GM18526 (cell line): ENCODE results near the gene NDST1.

ENCODE experiments used
- POLR2A ChIP-seq: IDR thresholded peaks from 3 replicates; pipeline ENCODE4 v1.6.1; 2011; ENCODE audit not compliant: insufficient read length; ENCODE audit errors: extremely low read depth

The NDST1 gene

DNA sequence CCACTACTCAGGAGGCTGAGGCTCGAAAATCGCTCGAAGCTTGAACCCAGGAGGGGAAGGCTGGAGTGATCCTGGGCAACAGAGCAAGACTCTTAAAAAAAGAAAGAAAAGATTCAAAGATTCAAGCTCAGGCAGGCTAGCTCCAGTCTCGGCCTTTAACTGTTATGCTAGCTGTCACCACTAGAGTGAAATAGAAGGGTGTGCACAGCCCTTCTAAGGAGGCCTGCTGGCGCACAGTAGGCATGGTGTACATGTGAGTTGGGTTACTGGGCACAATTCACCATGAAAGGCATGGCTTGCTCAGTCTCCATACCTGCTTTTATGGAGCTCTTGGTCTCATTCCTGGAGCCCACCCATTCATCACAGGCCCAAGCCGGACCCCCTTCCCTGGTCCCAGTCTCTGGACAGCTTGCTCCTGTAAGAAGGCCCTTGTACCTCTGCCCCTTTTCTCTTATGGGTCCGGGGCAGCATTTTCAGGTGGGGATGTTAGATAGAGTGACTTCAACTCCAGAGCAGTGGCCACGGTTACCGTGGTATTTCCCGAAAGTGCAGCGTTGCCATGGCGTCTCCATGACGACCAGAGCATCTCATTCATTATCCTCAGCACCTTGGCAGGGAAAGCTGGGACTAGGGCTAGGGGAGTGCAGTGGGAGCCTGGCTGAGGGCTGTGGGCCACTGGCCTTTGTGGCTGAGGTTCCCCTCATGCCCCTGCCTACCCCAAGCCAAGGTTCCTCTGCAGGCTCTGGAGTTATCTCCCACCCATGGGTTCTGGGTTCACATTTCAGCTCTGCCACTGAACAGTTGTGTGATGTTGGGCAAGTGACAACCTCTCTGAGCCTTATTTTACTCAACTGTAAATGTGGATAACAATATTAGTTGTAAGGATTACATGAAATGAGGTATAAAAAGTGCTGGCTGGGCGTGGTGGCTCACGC is 5.7 kb downstream of the NDST1 start:
- no peak for TF ChIP-seq POLR2A

DNA sequence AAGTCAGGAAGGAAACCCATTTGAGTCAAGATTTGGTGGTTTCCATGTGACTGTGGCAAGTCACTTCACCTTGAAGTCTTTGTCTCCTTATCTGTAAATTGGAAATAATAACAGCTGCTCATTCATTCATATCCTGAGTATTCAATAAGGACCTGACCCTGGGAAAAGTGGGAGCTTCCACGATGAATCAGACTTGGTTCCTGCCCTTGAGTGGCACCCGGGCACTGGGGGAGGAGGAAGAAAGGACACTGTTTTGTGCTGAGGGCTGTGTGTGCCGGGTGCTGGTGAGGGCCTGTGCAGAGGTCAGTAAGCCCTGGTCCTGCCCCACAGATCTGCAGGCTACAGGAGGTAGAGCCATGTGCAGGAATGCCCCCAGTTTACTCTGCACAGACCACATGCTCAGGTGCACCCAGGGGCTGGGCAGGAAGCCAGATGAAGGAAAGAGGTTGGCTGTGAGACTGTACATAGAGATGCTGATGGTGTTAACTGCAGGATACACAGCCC is 6.8 kb downstream of the NDST1 start:
- TF ChIP-seq POLR2A = no peak

DNA sequence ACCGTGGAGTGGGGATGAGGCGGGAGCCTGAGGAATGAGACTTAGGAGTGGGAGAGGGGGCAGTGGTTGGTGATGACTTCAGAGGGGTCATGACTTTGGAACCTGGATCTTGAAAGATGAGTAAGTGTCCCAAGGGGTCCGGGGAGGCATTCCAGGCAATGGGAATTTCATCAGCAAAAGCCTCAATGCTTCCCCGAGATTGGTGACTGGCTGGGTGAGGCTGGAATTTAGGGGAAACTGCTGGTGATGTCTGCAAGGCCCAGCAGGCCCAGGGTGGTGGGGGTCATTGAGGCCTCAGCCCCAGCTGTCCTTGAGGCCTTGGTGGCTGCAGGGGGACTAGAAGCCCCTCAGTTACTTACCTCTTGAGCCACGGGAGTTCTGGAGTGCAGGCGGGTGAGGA is 7.5 kb downstream of the NDST1 start:
- no peak for TF ChIP-seq POLR2A

DNA sequence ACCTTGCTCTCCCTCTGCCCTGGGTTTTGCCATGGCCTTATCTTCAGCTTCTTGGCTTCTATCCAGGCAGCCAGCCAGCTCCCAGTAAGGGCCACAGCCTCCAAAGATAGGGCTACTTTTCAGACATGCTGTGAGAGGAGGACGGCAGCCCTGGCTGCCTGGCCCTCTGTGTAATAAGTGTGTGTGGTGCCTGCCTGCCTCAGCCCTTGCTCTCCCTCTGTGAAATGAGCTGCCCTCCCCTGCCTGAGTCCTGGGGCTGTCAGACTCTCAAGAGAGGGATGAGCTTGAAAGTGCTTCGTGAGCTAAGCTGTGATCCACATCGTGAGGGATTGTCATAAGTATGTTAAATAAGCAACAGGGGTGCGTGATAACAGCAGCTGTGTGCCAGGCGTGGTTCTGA is 8.1 kb downstream of the NDST1 start:
- TF ChIP-seq POLR2A = no peak

DNA sequence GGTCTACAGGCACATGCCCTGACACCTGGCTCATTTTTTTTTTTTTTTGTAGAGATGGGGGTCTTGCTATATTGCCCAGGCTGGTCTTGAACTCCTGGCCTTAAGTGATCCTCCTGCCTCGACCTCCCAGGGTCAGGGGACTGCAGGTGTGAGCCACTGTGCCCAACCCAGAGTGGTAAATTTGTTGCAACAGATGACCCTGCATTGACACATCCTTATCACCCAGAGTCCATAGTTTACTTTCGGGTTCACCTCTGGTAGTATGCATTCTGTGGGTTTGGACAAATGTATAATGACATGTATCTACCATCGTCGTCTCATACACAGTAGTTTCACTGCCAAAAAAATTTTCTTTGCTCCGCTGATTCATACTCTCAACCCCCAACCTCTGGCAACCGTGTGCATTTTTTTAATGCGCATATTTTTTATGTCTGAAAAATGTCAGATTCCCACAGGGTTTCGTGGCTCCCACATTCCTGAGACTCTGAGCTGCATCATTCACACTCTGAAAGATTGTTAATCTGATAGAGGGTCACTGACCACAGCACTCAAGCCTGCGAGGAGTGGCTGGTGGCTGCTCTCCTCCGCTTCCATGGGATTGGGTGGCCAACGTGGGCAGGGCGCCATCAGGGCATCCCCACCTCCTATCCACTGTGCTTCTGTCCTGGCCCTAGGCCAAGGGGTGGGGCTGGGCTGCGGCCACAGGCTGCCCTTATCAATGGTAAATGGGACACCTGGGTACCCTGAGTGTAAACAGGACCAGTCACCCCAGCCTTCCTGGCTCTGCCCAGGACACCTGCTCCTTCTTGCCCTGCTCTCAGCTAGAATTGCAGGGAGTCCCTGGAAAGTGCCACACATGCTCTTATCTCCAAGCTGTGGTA is 9.6 kb downstream of the NDST1 start:
- TF ChIP-seq POLR2A = no peak

DNA sequence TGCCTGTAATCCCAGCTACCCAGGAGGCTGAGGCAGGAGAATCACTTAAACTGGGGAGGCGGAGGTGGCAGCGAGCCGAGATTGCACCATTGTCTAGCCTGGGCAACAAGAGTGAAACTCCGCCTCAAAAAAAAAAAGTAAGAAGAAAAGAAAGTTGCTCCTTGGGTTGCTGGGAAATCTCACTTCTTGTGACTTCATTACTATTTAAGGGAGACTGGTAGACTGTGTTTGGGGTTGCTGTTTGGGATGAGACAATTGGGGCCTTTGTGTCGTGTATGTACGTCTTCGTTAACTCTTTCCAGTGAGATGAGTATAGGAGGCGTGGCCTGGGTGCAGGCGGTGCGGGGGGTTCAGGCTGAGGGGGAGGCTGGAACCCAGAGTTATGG is 11.6 kb downstream of the NDST1 start:
- no peak for TF ChIP-seq POLR2A

DNA sequence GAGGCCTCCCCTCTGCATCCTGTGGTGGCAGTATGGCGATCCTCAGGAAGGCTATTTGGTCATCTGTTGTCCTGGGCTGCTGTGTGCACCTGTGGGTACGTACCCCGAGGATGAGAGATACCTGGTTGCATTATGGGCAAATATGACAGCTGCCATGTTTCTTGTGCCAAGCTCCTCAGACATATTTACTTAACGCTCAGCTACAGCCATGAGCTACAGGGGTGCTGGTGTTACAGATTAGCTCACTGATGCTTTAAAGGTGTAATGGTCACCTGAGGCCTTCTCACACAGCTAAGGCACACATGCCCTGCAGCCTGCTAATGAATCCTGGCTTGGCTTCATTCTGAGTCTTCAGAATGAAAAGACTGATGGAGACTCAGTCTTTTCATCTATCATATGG is 12.0 kb downstream of the NDST1 start:
- no peak for TF ChIP-seq POLR2A

DNA sequence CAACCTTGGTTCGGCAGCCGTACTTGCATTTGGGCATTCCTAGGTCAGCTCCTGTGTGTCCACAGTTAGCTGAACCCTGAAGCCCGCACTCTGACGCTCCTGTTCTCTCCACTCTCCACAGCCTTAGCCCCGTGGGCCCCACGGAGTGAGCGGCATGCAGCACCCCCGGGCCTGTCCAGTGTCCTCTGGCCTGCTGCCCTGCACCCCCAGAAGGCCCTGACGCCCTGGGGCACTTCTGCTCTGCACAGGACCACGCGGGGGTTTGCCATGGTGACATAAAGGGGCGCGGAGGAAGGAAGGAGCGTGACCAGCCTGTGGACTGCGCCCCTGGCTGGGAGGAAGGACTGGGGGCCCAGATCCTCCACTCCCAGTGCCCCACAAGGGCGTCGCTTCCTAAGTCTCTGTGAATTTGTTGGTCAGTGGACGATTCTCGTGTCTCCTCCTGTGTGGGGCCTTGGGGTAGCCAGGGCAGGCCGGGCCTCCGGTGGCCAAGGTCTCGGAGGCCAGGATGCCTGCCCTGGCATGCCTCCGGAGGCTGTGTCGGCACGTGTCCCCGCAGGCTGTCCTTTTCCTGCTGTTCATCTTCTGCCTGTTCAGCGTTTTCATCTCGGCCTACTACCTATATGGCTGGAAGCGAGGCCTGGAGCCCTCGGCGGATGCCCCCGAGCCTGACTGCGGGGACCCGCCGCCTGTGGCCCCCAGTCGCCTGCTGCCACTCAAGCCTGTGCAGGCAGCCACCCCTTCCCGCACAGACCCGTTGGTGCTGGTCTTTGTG is 13.0 kb downstream of the NDST1 start:
- no peak for TF ChIP-seq POLR2A

DNA sequence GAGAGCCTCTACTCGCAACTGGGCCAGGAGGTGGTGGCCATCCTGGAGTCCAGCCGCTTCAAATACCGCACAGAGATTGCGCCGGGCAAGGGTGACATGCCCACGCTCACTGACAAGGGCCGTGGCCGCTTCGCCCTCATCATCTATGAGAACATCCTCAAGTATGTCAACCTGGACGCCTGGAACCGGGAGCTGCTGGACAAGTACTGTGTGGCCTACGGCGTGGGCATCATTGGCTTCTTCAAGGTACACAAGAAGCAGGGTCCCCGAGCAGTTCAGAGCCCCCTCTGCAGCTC is 13.5 kb downstream of the NDST1 start:
- no peak for TF ChIP-seq POLR2A

DNA sequence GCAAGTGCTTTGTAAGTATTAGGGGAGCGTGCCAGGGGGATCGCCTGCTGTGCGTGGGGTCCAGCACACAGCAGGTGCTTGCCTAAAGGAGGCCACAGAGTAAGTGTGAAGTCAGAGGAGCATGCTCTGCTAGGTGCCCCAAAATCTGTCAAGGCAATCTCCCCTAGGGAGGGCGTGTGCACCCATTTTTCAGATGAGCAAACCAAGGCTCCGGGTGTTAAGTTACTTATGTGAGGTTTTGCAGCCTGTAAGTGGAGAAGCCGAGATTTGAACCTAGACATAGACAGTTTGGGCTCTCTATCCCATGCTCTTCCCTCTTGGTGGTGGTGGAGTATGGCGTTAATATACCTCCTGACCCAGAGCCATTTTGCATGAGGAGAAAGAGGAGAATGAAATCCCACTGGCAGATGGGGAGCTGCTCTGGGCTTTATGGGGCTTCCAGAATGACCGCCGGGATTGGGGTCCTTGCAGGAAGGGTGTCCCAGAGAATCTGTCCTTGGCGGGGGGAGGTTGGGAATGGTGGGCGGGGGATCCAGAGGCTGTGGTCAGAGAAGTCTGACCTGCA is 14.1 kb downstream of the NDST1 start:
- no peak for TF ChIP-seq POLR2A

DNA sequence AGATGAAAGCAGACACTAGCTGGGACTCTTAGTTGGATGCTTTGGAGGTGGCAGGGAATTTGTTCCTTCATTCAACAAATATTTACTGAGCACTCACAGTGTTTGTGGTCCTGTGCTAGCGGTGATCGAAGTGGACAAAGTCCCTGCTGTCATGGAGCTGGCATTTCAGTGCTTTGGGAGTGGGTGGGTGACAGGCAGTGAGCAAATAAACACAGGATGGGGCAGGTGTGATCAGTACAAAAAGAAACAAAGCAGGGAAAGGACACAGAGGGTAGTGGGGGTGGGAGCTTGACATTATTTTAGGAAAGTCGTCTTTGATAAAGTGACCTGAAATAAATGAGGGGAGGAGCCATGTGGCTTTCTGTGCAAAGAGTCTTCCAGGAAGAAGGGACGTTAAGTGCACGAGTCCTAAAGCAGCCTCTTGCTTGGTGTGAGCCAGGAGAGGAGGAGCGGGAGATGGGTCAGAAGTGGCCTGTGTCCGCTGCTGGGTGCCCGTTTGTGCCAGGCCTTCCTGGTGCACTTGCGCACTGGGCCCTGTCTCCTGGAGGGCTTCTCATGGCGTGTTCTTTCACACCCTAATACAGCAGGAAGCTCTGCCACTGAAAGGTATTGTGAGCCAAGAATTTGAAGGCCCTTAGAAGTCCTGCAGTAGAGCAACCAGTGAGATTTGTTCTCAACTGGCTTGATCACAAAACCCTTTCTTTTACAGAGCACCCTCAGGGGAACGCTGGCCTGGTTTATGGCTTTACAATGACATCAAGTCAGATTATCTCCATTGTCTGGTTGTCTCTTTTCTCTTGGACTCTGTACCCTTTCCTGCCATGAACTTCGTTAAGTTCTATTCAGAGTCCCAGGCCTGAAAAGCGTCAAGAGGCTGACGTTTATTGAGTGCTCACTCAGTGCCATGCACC is 14.8 kb downstream of the NDST1 start:
- no peak for TF ChIP-seq POLR2A

DNA sequence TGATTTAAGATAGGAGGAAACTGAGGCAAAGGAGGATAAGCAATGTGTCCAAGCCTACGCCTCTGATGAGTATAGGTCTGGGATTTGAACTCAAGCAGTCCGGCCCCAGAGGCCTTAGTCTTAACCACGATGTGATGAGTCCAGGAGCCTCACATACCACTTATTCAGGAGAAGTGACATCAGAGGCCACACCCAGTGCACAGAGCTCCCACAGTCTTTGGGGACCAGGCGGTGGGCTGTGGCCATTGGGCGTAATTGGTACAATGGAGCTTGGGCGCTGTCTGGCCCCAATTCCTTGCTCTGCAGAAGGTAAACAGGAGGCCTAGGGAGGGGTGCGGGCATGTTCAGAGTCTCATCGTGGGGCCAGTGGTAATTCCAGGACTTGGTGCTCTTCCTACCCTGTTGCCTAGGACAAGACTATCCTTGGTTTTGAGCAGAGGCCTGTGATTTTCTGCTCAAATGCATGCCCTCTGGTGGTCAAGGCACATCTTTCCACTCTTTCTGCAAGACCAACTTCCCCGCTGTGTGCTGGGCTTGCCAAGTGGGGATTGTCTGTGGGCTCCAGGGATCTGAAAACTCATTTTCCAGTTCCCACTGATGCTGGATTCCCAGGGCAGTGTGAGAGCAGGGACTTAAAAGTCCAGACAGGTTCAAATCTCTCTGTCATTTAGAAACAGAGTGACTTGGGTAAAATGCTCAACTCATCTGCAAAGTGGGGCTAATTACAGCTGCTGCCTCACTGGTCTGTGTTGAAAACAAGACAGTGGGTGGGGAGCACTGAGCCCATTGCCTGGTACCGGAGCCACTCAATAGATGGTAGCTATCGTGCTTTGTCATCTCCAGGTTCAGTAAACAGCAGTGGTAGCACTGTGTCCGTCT is 15.8 kb downstream of the NDST1 start:
- no peak for TF ChIP-seq POLR2A

DNA sequence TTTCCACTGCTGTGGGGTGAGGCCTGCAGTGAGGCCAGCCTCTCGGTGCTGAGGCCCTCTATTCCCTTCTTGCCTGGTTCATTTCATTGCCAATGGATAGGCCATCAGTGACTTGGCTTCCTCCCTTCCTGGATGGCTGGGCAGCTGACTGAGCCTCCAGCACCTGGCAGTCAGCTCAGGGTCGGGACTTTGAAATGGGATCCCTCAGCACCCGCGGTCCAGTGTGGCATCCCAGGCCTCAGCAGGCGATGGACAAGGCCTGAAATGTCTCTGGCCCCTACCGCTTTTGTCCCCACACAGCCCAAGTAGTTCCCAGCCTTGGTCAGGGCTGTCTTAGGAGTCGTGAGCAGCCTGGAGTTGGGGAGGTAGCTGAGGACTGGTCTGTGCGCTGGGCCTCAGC is 17.2 kb downstream of the NDST1 start:
- no peak for TF ChIP-seq POLR2A
